ENCODE measurements around the gene ARHGEF28.

DNA sequence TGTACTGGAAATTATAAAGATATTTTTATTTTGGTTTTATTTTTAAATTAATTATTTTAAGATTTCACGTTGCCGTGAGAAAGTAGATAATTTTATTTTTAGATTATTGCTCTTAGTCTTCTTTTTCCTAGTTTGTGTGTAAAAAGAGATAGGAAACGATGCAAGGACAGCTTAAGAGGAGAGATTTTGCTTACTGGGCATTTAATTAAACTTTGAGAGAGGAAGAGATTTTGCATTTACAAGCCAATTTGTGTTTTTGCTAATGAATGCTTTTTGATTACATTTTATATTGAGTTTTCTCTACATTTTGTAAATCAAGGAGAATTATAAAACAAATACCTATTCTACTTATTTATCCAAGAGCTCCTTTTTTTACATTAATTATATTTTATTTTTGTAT is 64.0 kb downstream of the ARHGEF28 start:
- TF ChIP-seq GABPA (IDR thresholded peaks at IDR 0.05; ENCODE audit: low read depth) (no peak), POLR2AphosphoS5 (IDR thresholded peaks at IDR 0.05; ENCODE audit: low read depth) (no peak), SPI1 (IDR thresholded peaks at IDR 0.05; ENCODE audit: borderline replicate concordance, low read depth) (no peak)
- TF ChIP-seq, protein P1, sequence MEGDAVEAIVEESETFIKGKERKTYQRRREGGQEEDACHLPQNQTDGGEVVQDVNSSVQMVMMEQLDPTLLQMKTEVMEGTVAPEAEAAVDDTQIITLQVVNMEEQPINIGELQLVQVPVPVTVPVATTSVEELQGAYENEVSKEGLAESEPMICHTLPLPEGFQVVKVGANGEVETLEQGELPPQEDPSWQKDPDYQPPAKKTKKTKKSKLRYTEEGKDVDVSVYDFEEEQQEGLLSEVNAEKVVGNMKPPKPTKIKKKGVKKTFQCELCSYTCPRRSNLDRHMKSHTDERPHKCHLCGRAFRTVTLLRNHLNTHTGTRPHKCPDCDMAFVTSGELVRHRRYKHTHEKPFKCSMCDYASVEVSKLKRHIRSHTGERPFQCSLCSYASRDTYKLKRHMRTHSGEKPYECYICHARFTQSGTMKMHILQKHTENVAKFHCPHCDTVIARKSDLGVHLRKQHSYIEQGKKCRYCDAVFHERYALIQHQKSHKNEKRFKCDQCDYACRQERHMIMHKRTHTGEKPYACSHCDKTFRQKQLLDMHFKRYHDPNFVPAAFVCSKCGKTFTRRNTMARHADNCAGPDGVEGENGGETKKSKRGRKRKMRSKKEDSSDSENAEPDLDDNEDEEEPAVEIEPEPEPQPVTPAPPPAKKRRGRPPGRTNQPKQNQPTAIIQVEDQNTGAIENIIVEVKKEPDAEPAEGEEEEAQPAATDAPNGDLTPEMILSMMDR (IDR thresholded peaks at IDR 0.05; ENCODE audit: insufficient read depth, low read length), result no peak
- TF ChIP-seq, protein P2, sequence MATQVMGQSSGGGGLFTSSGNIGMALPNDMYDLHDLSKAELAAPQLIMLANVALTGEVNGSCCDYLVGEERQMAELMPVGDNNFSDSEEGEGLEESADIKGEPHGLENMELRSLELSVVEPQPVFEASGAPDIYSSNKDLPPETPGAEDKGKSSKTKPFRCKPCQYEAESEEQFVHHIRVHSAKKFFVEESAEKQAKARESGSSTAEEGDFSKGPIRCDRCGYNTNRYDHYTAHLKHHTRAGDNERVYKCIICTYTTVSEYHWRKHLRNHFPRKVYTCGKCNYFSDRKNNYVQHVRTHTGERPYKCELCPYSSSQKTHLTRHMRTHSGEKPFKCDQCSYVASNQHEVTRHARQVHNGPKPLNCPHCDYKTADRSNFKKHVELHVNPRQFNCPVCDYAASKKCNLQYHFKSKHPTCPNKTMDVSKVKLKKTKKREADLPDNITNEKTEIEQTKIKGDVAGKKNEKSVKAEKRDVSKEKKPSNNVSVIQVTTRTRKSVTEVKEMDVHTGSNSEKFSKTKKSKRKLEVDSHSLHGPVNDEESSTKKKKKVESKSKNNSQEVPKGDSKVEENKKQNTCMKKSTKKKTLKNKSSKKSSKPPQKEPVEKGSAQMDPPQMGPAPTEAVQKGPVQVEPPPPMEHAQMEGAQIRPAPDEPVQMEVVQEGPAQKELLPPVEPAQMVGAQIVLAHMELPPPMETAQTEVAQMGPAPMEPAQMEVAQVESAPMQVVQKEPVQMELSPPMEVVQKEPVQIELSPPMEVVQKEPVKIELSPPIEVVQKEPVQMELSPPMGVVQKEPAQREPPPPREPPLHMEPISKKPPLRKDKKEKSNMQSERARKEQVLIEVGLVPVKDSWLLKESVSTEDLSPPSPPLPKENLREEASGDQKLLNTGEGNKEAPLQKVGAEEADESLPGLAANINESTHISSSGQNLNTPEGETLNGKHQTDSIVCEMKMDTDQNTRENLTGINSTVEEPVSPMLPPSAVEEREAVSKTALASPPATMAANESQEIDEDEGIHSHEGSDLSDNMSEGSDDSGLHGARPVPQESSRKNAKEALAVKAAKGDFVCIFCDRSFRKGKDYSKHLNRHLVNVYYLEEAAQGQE (IDR thresholded peaks at IDR 0.05; ENCODE audit: insufficient replicate concordance, low read depth), result no peak

All from HL-60 (cell line).